Keratinocyte (primary cell): ENCODE measurements around the gene IRX1. TPM values are rescaled to one million over a fixed set of nuclear protein-coding genes. Genes with fewer than 3 reads are reported as not detected.

Experiments used
- DNase-seq: peaks from one replicate; pipeline ENCODE4 v3.0.0-alpha.2; 2011; ENCODE audit warnings: low read depth, missing footprints, low spot score
- FAIRE-seq: peaks from 2 replicates; lab custom pipeline; 2011; peaks lifted over from hg19 to GRCh38; lab: Jason Lieb, UNC
- H2AFZ ChIP-seq: 2 replicates; pipeline ENCODE4 v1.6.0; 2012; ENCODE audit warnings: low read length, control low read depth, inconsistent platforms; ENCODE audit not compliant: control insufficient read depth
- H3K27ac ChIP-seq: 2 replicates; pipeline ENCODE4 v1.5.1; 2011; ENCODE audit warnings: low read length; ENCODE audit not compliant: control insufficient read depth, insufficient read depth
- H3K27me3 ChIP-seq: 3 replicates; pipeline ENCODE4 v1.6.0; 2011; ENCODE audit warnings: low read length; ENCODE audit not compliant: control insufficient read depth, insufficient read depth; ENCODE audit errors: extremely low read depth
- H3K36me3 ChIP-seq, 2 experiments: 2 replicates in 1 of 2; 3 replicates in 1 of 2; pipeline ENCODE4 v1.5.1; 2011; ENCODE audit warnings: low read length in 2 of 2, mild to moderate bottlenecking in 1 of 2; ENCODE audit not compliant: control insufficient read depth in 2 of 2, insufficient read depth in 2 of 2; ENCODE audit errors: extremely low read depth in 1 of 2
- H3K4me1 ChIP-seq: 3 replicates; pipeline ENCODE4 v1.5.1; 2011; ENCODE audit warnings: low read length; ENCODE audit not compliant: control insufficient read depth, insufficient read depth; ENCODE audit errors: extremely low read depth
- H3K4me2 ChIP-seq: 3 replicates; pipeline ENCODE4 v1.6.0; 2011; ENCODE audit warnings: low read depth, low read length; ENCODE audit not compliant: control insufficient read depth, insufficient read depth; ENCODE audit errors: extremely low read depth
- H3K4me3 ChIP-seq, 3 experiments: fragments of 200-600 bp in 1 of 3; sonication (generic) in 1 of 3; 2 replicates in 2 of 3; 3 replicates in 1 of 3; pipeline ENCODE4 v1.5.1; 2011 to 2016; ENCODE audit warnings: low read length in 3 of 3, mild to moderate bottlenecking in 3 of 3, control low read depth in 2 of 3, inconsistent platforms in 1 of 3, low read depth in 1 of 3, mixed read lengths in 1 of 3, mixed run types in 1 of 3, moderate library complexity in 1 of 3; ENCODE audit not compliant: control insufficient read depth in 2 of 3, insufficient read depth in 2 of 3; ENCODE audit errors: extremely low read depth in 1 of 3
- H3K79me2 ChIP-seq: 2 replicates; pipeline ENCODE4 v1.6.0; 2012; ENCODE audit warnings: low read length; ENCODE audit not compliant: control insufficient read depth, insufficient read depth
- H3K9ac ChIP-seq: 3 replicates; pipeline ENCODE4 v1.6.0; 2011; ENCODE audit warnings: low read length; ENCODE audit not compliant: control insufficient read depth, insufficient read depth; ENCODE audit errors: extremely low read depth
- H3K9me1 ChIP-seq: 3 replicates; pipeline ENCODE4 v1.6.0; 2011; ENCODE audit warnings: low read length; ENCODE audit not compliant: control insufficient read depth, insufficient read depth; ENCODE audit errors: extremely low read depth
- H3K9me3 ChIP-seq: 2 replicates; pipeline ENCODE4 v1.5.1; 2012; ENCODE audit warnings: low read depth, low read length; ENCODE audit not compliant: control insufficient read depth
- H4K20me1 ChIP-seq: 3 replicates; pipeline ENCODE4 v1.6.0; 2011; ENCODE audit warnings: low read length; ENCODE audit not compliant: control insufficient read depth, insufficient read depth; ENCODE audit errors: extremely low read depth
- CTCF ChIP-seq, 3 experiments: IDR thresholded peaks in 1 of 3; conservative IDR thresholded peaks in 1 of 3; optimal IDR thresholded peaks in 1 of 3; 2 replicates in 2 of 3; 3 replicates in 1 of 3; pipeline versions ENCODE3 to v1.5.1; 2011; ENCODE audit warnings: low read length in 3 of 3, mild to moderate bottlenecking in 3 of 3, moderate library complexity in 2 of 3, control low read depth in 1 of 3, inconsistent platforms in 1 of 3; ENCODE audit not compliant: insufficient read depth in 2 of 3; ENCODE audit errors: extremely low read depth in 1 of 3
- EZH2 ChIP-seq: IDR thresholded peaks from one replicate; pipeline ENCODE4 v1.6.1; 2012; ENCODE audit warnings: inconsistent platforms, mild to moderate bottlenecking, low read length, moderate library complexity
- dilution Hi-C: fragments of 300-500 bp; cut with MboI; formaldehyde crosslinking; loops from one replicate; pipeline ENCODE4 v1.7.0; 2020; ENCODE audit warnings: low sequenced_read_pairs; ENCODE audit not compliant: extremely low pct_ligation_motif_present
- polyA plus RNA-seq, 5 experiments: library from polyadenylated mRNA; depleted of rRNA in 3 of 5; stranded (reverse) in 3 of 5; stranded (forward) in 1 of 5; unstranded in 1 of 5; fragments of >200 nt; gene quantifications; 1 replicate in 1 of 5; 2 replicates in 3 of 5; 3 replicates in 1 of 5; pipeline versions ENCODE4 v1.2.1 to v1.2.3, GENCODE V29; 2011 to 2012; ENCODE audit warnings: missing spikeins in 2 of 5, low read depth in 1 of 5, low replicate concordance in 1 of 5

The IRX1 gene
- polyA plus RNA-seq, 1 donor (not counting 4 experiments of a cell fraction or from before 2014, with no cell fraction given) = 1.00 TPM

- no peak overlapping the region for H2AFZ ChIP-seq
- H3K4me1 ChIP-seq = no peaks in the 10 kb centered on the region
- H3K9ac ChIP-seq = no peak overlapping the region
- no peaks in the 10 kb centered on the region for H4K20me1 ChIP-seq
- H3K4me3 ChIP-seq = no peak overlapping the region
- H3K36me3 ChIP-seq = no peaks in the 10 kb centered on the region
- H3K27me3 ChIP-seq = no peaks in the 10 kb centered on the region
- DNase-seq (no peak), FAIRE-seq (no peak)
- dilution Hi-C loops = no loop called here
- H3K9me1 ChIP-seq = no peaks in the 10 kb centered on the region
- no peak for TF ChIP-seq CTCF (optimal IDR thresholded peaks at IDR 0.05 in 1 of 3, IDR thresholded peaks at IDR 0.05 in 1 of 3, conservative IDR thresholded peaks at IDR 0.05 in 1 of 3; ENCODE audit: extremely low read depth in 1 of 3, insufficient read depth in 2 of 3, low read length in 3 of 3)
- TF ChIP-seq EZH2 = no peak
- no peak overlapping the region for H3K4me2 ChIP-seq
- no peak overlapping the region for H3K27ac ChIP-seq
- no peaks in the 10 kb centered on the region for H3K79me2 ChIP-seq
- peaks cover 3% of the 10 kb centered on the region for H3K9me3 ChIP-seq
Measured at GRCh38 chr5:3622961-3623360, 27.3 kb downstream of the IRX1 start.

- no peaks in the 10 kb centered on the region for H3K36me3 ChIP-seq
- no peak for FAIRE-seq
- H3K9ac ChIP-seq = no peak overlapping the region
- TF ChIP-seq EZH2 (no peak), CTCF (optimal IDR thresholded peaks at IDR 0.05 in 1 of 3, IDR thresholded peaks at IDR 0.05 in 1 of 3, conservative IDR thresholded peaks at IDR 0.05 in 1 of 3; ENCODE audit: extremely low read depth in 1 of 3, insufficient read depth in 2 of 3, low read length in 3 of 3) (no peak)
- H3K9me3 ChIP-seq = peaks cover 3% of the 10 kb centered on the region
- DNase-seq = no peak
- no peaks in the 10 kb centered on the region for H3K79me2 ChIP-seq
- dilution Hi-C loops = no loop called here
- no peaks in the 10 kb centered on the region for H3K9me1 ChIP-seq
- no peaks in the 10 kb centered on the region for H3K4me1 ChIP-seq
- no peak overlapping the region for H3K4me2 ChIP-seq
- no peak overlapping the region for H3K4me3 ChIP-seq
- H4K20me1 ChIP-seq = no peaks in the 10 kb centered on the region
- H3K27me3 ChIP-seq = no peaks in the 10 kb centered on the region
- H2AFZ ChIP-seq = no peak overlapping the region
- no peak overlapping the region for H3K27ac ChIP-seq
Measured at GRCh38 chr5:3625626-3626025, 30.0 kb downstream of the IRX1 start.
